Neutrophil (primary cell): ENCODE results near the gene NUP88.
A peak's percentile ranks its signal among the peaks of the same experiment; 100 is the strongest.

Experiments
- H3K27ac ChIP-seq: fragments of 200-600 bp; sonication (generic); 2 replicates; pipeline ENCODE4 v1.5.1; 2016; ENCODE audit warnings: mild to moderate bottlenecking, moderate library complexity
- H3K27me3 ChIP-seq: fragments of 200-600 bp; sonication (generic); 2 replicates; pipeline ENCODE4 v1.6.0; 2016; ENCODE audit warnings: mild to moderate bottlenecking
- H3K36me3 ChIP-seq: fragments of 200-600 bp; sonication (generic); 2 replicates; pipeline ENCODE4 v1.5.1; 2017
- H3K4me1 ChIP-seq, 2 experiments: fragments of 200-600 bp in 1 of 2; sonication (generic) in 1 of 2; 1 replicate in 1 of 2; 2 replicates in 1 of 2; pipeline versions ENCODE4 v1.5.1 to v1.6.1; 2013 to 2016; ENCODE audit warnings: low read depth in 1 of 2, low read length in 1 of 2, mild to moderate bottlenecking in 1 of 2, moderate library complexity in 1 of 2; ENCODE audit not compliant: control insufficient read depth in 1 of 2, insufficient read depth in 1 of 2
- H3K4me3 ChIP-seq, 2 experiments: fragments of 200-600 bp in 1 of 2; sonication (generic) in 1 of 2; 1 replicate in 1 of 2; 2 replicates in 1 of 2; pipeline ENCODE4 v1.5.1; 2013 to 2016; ENCODE audit warnings: low read depth in 1 of 2, low read length in 1 of 2, mild to moderate bottlenecking in 1 of 2, moderate library complexity in 1 of 2
- H3K9me3 ChIP-seq: fragments of 200-600 bp; sonication (generic); 2 replicates; pipeline ENCODE4 v1.5.1; 2016
- TF ChIP-seq, protein P1 (sequence below): fragments of 200-600 bp; sonication (generic); IDR thresholded peaks from 2 replicates; pipeline ENCODE4 v1.5.1; 2016; ENCODE audit warnings: antibody characterized with exemption

The NUP88 gene

GRCh38 chr17:5419356-5419958, at the start of gene NUP88:
NUP88 (minus strand) TSS chr17:5419662; CDS start chr17:5419650, 12 bp downstream.
- Histone ChIP-seq H3K9me3 (no peaks in the 10 kb centered on the region), H3K27me3 (no peaks in the 10 kb centered on the region), H3K4me1 (peaks cover 19 to 23% of the 10 kb centered on the region in 2 experiments), H3K36me3 (peaks cover 23% of the 10 kb centered on the region), H3K27ac (peak within 1 kb of the TSS; percentile 84), H3K4me3 (peak within 1 kb of the TSS; percentile 68 to 89)
- TF ChIP-seq, protein P1, sequence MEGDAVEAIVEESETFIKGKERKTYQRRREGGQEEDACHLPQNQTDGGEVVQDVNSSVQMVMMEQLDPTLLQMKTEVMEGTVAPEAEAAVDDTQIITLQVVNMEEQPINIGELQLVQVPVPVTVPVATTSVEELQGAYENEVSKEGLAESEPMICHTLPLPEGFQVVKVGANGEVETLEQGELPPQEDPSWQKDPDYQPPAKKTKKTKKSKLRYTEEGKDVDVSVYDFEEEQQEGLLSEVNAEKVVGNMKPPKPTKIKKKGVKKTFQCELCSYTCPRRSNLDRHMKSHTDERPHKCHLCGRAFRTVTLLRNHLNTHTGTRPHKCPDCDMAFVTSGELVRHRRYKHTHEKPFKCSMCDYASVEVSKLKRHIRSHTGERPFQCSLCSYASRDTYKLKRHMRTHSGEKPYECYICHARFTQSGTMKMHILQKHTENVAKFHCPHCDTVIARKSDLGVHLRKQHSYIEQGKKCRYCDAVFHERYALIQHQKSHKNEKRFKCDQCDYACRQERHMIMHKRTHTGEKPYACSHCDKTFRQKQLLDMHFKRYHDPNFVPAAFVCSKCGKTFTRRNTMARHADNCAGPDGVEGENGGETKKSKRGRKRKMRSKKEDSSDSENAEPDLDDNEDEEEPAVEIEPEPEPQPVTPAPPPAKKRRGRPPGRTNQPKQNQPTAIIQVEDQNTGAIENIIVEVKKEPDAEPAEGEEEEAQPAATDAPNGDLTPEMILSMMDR, result no peak

DNA sequence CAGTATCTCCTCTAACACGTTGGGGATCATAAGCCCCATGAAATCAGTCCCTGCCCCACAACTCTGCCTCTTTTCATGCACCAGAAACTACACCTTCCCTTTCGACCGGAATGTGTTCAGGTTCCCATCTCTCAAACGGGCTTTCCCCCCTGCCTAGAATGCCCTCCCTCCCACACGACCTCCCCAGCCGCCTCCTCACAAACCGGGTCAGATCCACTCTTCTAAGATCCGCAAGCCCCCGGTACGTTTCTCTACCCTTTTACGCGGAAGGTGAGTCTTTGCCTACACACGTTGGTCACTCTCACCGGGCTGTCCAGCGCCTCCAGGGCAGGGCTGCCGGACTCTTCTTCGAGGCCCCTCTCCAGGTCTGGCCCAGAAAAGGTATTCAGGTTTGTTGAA, 48.6 kb upstream of the NUP88 start:
- no peaks in the 10 kb centered on the region for H3K27me3 ChIP-seq
- peak overlapping the region; percentile 81 to 95 for H3K4me3 ChIP-seq
- TF ChIP-seq, protein P1, result no peak
- peaks cover 10% of the 10 kb centered on the region for H3K36me3 ChIP-seq
- peaks cover 27 to 29% of the 10 kb centered on the region in 2 experiments for H3K4me1 ChIP-seq
- no peaks in the 10 kb centered on the region for H3K9me3 ChIP-seq
- H3K27ac ChIP-seq, result peak overlapping the region; percentile 71

DNA sequence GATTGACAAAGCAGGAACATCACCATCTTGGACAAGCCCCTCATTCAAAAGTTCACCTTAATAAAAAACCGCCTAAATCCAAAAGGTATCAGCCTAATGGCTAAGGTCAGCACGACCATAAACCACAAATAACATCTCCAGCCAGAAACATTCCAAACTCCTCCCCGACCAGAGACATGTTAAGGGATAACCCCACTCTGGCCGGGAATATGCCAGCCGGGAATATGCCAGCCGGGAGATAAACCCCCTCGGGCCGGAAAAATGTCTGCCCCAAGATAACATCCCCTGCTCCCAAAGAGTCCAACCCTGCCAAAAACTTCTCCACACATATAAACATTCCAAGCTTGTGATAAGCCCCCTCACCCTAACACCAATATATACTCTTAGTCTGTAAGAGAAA, 48.0 kb upstream of the NUP88 start:
- Histone ChIP-seq H3K27ac (no peak overlapping the region), H3K9me3 (no peaks in the 10 kb centered on the region), H3K27me3 (no peaks in the 10 kb centered on the region), H3K4me1 (peaks cover 34 to 35% of the 10 kb centered on the region in 2 experiments), H3K36me3 (peaks cover 7% of the 10 kb centered on the region), H3K4me3 (peak overlapping the region in 1 of 2 experiments; percentile 95)
- TF ChIP-seq, protein P1, result no peak

DNA sequence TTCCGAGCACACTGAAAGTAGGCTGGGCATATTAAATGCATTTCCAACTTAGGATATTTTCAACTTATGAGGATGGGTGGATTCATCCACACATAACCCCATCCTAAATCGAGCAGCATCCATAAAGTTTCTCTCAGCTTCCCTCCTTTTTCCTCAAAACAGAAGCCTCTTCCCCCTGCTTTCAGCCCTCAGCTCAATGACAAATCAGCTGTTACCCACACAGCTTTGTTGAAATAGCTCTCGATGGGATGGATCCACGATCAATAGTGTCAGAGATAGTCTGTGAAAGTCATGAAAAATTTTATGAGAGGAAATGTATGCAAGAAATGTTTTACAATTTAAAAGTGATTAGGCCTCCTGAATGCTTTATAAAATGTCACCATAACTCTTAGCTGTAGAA, 46.8 kb upstream of the NUP88 start:
- H3K27ac ChIP-seq, result no peak overlapping the region
- no peaks in the 10 kb centered on the region for H3K9me3 ChIP-seq
- peaks cover 37 to 39% of the 10 kb centered on the region in 2 experiments for H3K4me1 ChIP-seq
- H3K27me3 ChIP-seq, result no peaks in the 10 kb centered on the region
- TF ChIP-seq, protein P1, result no peak
- H3K36me3 ChIP-seq, result no peaks in the 10 kb centered on the region
- H3K4me3 ChIP-seq, result no peak overlapping the region

DNA sequence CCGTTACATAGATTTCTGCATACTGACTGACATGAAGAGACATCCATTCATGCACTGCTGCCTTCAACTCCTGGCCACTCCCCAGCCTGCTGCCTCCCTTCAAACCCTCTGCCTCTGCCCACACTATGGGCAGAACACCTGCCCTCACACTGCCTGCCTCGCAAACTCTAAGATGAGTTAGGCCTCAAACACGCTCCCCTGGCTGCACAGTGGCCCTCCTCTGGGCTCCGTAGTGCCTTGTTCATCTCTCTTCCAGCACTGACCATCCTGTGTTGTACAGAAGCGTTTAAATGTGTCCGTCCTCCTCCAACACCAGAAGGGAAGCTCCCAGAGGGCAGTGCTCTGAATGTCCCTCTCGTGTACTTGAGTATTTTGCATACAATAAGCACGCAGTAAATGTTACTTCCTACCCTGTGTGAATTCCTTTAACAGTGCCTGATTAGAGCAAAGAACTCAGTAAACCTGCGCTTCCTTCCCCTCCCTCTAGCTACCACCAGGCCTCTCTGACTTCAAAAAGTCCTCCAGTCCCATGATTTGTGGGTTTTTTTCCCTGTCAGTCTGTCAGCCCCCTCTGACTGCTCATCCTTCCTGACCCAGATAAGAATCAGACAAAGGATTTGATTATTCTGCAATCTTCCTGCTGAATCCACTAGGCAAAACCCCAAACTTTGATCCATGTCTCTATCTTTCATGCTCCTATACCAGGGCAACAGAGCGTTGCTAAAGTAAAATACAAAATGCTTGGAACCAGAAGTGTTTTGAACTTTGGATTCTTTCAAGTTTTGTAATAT, 45.5 kb upstream of the NUP88 start:
- H3K36me3 ChIP-seq, result no peaks in the 10 kb centered on the region
- H3K9me3 ChIP-seq, result no peaks in the 10 kb centered on the region
- TF ChIP-seq, protein P1, result no peak

More for the DNA sequence above, 45.5 kb upstream of the NUP88 start:
- H3K4me1 ChIP-seq, result peaks cover 34 to 39% of the 10 kb centered on the region in 2 experiments
- no peaks in the 10 kb centered on the region for H3K27me3 ChIP-seq
- no peak overlapping the region for H3K27ac ChIP-seq
- H3K4me3 ChIP-seq, result no peak overlapping the region
